Lung (tissue), 12 donors: Measurements from ENCODE around the gene KCNH8. TPM values are rescaled to one million over a fixed set of nuclear protein-coding genes. Genes with fewer than 3 reads are reported as not detected.

Source experiments
- ATAC-seq: fragments of 200-7000 bp; cut with Tn5 transposase; one replicate; pipeline ENCODE4 v1.9.1; 2020; ENCODE audit warnings: moderate number of reproducible peaks; ENCODE audit not compliant: insufficient read depth, low FRiP score
- DNase-seq, 3 donors: peaks; one replicate each; pipeline ENCODE4 v3.0.0-alpha.2; 2013 to 2017
- H3K27ac ChIP-seq, 2 donors: one replicate each; pipeline ENCODE4 v1.5.1; 2013; ENCODE audit warnings: mild to moderate bottlenecking in 2 of 2, moderate library complexity in 2 of 2, control low read depth in 1 of 2, inconsistent platforms in 1 of 2, low read depth in 1 of 2, low read length in 1 of 2
- H3K27me3 ChIP-seq, 3 donors: one replicate each; pipeline ENCODE4 v1.5.1; 2013; ENCODE audit warnings: low read length in 2 of 3; ENCODE audit not compliant: control insufficient read depth in 3 of 3, insufficient read depth in 3 of 3
- H3K36me3 ChIP-seq, 4 donors: one replicate each; pipeline ENCODE4 v1.5.1; 2013; ENCODE audit warnings: low read length in 4 of 4, mild to moderate bottlenecking in 1 of 4, moderate library complexity in 1 of 4; ENCODE audit not compliant: control insufficient read depth in 4 of 4, insufficient read depth in 4 of 4
- H3K4me1 ChIP-seq, 5 donors: one replicate each; pipeline ENCODE4 v1.5.1; 2013; ENCODE audit warnings: low read length in 5 of 5, mild to moderate bottlenecking in 2 of 5, moderate library complexity in 1 of 5; ENCODE audit not compliant: control insufficient read depth in 5 of 5, insufficient read depth in 5 of 5
- H3K4me3 ChIP-seq: one replicate; pipeline ENCODE4 v1.5.1; 2013; ENCODE audit warnings: mild to moderate bottlenecking, control low read depth, moderate library complexity
- H3K9ac ChIP-seq, 2 donors: one replicate each; pipeline ENCODE4 v1.5.1; 2013; ENCODE audit warnings: low read length in 2 of 2, control low read depth in 1 of 2; ENCODE audit not compliant: insufficient read depth in 1 of 2
- H3K9me3 ChIP-seq, 4 donors: one replicate each; pipeline ENCODE4 v1.5.1; 2013; ENCODE audit warnings: low read length in 3 of 4, mild to moderate bottlenecking in 1 of 4, moderate library complexity in 1 of 4; ENCODE audit not compliant: control insufficient read depth in 4 of 4, insufficient read depth in 3 of 4
- WGBS, 2 donors: extraction: QIAGEN DNeasy Blood & Tissue Kit; methylation state at CpG; one replicate each; pipeline ENCODE4 v1.1.7; 2013; 5-methylcytosine and 5-hydroxymethylcytosine counted together
- polyA plus RNA-seq, 2 donors: library from polyadenylated mRNA; stranded (reverse); fragments of 200-250 nt; gene quantifications; one replicate each; pipeline ENCODE4 v1.2.1, GENCODE V29; 2013
- total RNA-seq, 2 donors: library from RNA; depleted of rRNA in 1 of 2; stranded (reverse); fragments of >200 nt in 1 of 2; gene quantifications; one replicate each; pipeline ENCODE4 v1.2.1, GENCODE V29; 2014 to 2021
- TF ChIP-seq, protein P1 (sequence below): IDR thresholded peaks from 2 replicates; pipeline ENCODE4 v1.5.1; 2012; ENCODE audit warnings: mild to moderate bottlenecking; ENCODE audit errors: control extremely low read depth, extremely low read depth
- donor health status: control.
- donor health status: control.
- donor health status: Bipolar disorder and iron deficiency.
- donor health status: healthy.
- donor health status: DM: yes; HTN: yes; CAD: no.

The KCNH8 gene
- total and polyA plus RNA-seq, 4 donors: 0.06 to 0.94 (median 0.15) TPM

DNA sequence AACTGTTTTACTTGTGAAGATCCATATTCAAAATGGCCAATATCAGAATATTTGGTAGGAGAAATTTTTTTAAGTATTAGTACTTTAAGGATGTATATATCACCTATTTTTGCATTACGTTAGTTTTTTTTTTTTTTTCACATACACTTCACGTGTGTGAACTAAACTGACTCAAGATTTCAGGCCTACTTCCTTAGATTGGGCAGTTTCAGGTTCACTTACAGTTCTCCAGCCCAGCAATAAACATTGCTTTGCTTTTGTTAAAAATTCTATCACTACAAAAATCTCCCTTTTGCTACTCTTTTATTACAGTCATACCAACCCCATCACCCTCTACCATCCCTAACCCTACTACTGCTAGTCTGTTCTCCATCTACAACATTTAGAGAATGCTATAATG, 183.6 kb downstream of the KCNH8 start:
- WGBS, 2 donors: 78 to 89% methylated on average over 2 of the region's 2 CpGs
- Histone ChIP-seq H3K9me3 (no peaks in the 10 kb centered on the region), H3K4me1 (no peaks in the 10 kb centered on the region), H3K36me3 (no peaks in the 10 kb centered on the region), H3K9ac (no peak overlapping the region), H3K4me3 (no peak overlapping the region), H3K27ac (no peak overlapping the region), H3K27me3 (no peaks in the 10 kb centered on the region)
- TF ChIP-seq, protein P1, sequence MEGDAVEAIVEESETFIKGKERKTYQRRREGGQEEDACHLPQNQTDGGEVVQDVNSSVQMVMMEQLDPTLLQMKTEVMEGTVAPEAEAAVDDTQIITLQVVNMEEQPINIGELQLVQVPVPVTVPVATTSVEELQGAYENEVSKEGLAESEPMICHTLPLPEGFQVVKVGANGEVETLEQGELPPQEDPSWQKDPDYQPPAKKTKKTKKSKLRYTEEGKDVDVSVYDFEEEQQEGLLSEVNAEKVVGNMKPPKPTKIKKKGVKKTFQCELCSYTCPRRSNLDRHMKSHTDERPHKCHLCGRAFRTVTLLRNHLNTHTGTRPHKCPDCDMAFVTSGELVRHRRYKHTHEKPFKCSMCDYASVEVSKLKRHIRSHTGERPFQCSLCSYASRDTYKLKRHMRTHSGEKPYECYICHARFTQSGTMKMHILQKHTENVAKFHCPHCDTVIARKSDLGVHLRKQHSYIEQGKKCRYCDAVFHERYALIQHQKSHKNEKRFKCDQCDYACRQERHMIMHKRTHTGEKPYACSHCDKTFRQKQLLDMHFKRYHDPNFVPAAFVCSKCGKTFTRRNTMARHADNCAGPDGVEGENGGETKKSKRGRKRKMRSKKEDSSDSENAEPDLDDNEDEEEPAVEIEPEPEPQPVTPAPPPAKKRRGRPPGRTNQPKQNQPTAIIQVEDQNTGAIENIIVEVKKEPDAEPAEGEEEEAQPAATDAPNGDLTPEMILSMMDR: no peak
- ATAC-seq (no peak), DNase-seq (no peak)

DNA sequence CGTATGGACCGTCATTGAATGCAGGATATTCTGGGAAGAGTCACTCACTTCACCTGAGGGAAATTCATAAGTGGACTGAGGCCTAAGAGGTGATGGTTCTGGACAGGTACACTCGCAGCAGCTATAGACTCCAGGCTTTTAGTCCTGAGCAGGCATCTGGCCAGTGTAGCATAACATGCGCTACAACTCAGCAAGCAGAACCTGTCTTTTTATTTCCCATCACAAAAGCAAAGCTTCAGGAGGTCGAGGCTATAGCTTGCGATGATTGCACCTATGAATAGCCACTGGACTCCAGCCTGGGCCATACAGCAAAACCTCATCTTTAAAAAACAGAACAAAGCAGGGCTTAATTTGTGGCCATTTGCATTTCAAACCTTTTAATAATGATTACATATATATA, 185.8 kb downstream of the KCNH8 start:
- H3K27me3 ChIP-seq: no peaks in the 10 kb centered on the region
- H3K9ac ChIP-seq: no peak overlapping the region
- ATAC-seq (no peak), DNase-seq (no peak)
- no peak overlapping the region for H3K27ac ChIP-seq
- no peaks in the 10 kb centered on the region for H3K4me1 ChIP-seq
- TF ChIP-seq, protein P1: no peak
- H3K4me3 ChIP-seq: no peak overlapping the region
- H3K36me3 ChIP-seq: no peaks in the 10 kb centered on the region
- 68 to 82% methylated on average over 6 of the region's 6 CpGs for WGBS, 2 donors
- no peaks in the 10 kb centered on the region for H3K9me3 ChIP-seq

DNA sequence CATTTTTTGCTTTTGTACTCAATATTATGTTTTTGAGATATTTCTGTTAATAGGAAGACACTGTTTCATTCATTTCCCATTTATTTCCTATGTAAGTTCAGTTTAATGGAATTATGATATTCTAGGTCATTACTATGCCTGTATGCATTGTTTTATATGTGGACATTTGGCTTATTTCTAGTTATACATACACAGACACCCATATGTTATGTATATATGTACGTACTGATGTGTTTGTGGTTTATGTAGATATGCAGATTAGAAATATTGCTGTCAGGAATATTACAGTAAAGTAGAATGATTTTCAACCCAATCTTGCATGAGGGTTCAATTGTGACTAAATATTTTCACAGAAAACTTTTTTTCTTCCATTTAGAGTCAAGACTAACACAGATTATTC, 190.5 kb downstream of the KCNH8 start:
- Histone ChIP-seq H3K36me3 (no peaks in the 10 kb centered on the region), H3K27ac (no peak overlapping the region), H3K4me1 (no peaks in the 10 kb centered on the region), H3K9ac (no peak overlapping the region), H3K27me3 (no peaks in the 10 kb centered on the region), H3K9me3 (no peaks in the 10 kb centered on the region), H3K4me3 (no peak overlapping the region)
- DNase-seq (no peak), ATAC-seq (no peak)
- 84 to 85% methylated on average over 1 of the region's 1 CpG for WGBS, 2 donors
- TF ChIP-seq, protein P1: no peak

- Histone ChIP-seq H3K9me3 (no peaks in the 10 kb centered on the region), H3K4me1 (peaks cover 0 to 10% (median 0%) of the 10 kb centered on the region in 5 donors), H3K27me3 (no peaks in the 10 kb centered on the region), H3K36me3 (no peaks in the 10 kb centered on the region), H3K4me3 (no peak overlapping the region), H3K27ac (no peak overlapping the region), H3K9ac (no peak overlapping the region)
- ATAC-seq (no peak), DNase-seq (no peak)
- TF ChIP-seq, protein P1: no peak
- 87 to 92% methylated on average over 5 of the region's 5 CpGs for WGBS, 2 donors
Measured at GRCh38 chr3:19342389-19342788, 194.1 kb downstream of the KCNH8 start.
